ENCODE data around the gene APOL4. TPM values are rescaled to one million over a fixed set of nuclear protein-coding genes. Genes with fewer than 3 reads are reported as not detected.
"Not testable (repeated sequence)": the region's sequence is repeated elsewhere in the genome, so short reads cannot be mapped to it uniquely, and the experiment has no call there.

Gene APOL4
- total RNA-seq, 6 donors from 2014 or later = 5.4 to 24.7 (median 10.2) TPM

- TF ChIP-seq POLR2A (IDR thresholded peaks at IDR 0.05) = no peak
- TF ChIP-seq, protein P1, sequence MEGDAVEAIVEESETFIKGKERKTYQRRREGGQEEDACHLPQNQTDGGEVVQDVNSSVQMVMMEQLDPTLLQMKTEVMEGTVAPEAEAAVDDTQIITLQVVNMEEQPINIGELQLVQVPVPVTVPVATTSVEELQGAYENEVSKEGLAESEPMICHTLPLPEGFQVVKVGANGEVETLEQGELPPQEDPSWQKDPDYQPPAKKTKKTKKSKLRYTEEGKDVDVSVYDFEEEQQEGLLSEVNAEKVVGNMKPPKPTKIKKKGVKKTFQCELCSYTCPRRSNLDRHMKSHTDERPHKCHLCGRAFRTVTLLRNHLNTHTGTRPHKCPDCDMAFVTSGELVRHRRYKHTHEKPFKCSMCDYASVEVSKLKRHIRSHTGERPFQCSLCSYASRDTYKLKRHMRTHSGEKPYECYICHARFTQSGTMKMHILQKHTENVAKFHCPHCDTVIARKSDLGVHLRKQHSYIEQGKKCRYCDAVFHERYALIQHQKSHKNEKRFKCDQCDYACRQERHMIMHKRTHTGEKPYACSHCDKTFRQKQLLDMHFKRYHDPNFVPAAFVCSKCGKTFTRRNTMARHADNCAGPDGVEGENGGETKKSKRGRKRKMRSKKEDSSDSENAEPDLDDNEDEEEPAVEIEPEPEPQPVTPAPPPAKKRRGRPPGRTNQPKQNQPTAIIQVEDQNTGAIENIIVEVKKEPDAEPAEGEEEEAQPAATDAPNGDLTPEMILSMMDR (IDR thresholded peaks at IDR 0.05) = no peak
- DNase-seq = no peak
- no peaks in the 10 kb centered on the region for H3K36me3 ChIP-seq
- H3K27ac ChIP-seq = peak overlapping the region in 2 of 4 donors; percentile 11 to 74
- WGBS, 2 donors = 70 to 76% methylated on average over 8 of the region's 8 CpGs
- peak overlapping the region in 1 of 4 donors; percentile 8 for H3K4me3 ChIP-seq
- H3K27me3 ChIP-seq = no peaks in the 10 kb centered on the region
- no peaks in the 10 kb centered on the region for H3K9me3 ChIP-seq
- H3K4me1 ChIP-seq = peaks cover 10 to 24% (median 18%) of the 10 kb centered on the region in 4 donors
- ATAC-seq (ENCODE audit: low FRiP score in 2 of 2) = no peak
These were observed 2.5 kb upstream of the APOL4 start for GRCh38 chr22:36204001-36204631.

DNA sequence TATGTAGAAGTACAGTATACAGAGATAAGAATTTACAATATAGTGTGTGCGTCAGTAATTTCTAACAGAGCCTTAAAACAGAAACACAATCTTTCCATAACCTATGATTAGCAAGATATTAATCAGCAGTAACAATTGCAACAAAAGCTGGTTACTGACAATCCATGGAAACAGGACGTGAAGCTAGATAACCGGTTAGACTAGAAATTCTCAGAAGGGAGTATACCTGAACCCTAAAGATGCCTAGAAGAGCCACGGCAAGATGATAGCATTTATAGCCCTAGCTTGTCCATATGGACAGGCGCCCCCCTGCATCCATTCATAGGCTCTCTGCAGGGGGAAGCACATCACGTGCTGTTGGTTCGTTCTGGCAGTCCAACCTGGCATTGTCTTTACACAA, 1.8 kb upstream of the APOL4 start:
- Histone ChIP-seq H3K4me1 (peaks cover 10 to 29% (median 23%) of the 10 kb centered on the region in 4 donors), H3K4me3 (peak overlapping the region in 1 of 4 donors; percentile 10)
- not testable (repeated sequence) for H3K27me3 ChIP-seq; H3K27ac ChIP-seq; H3K9me3 ChIP-seq; ATAC-seq (ENCODE audit: low FRiP score in 2 of 2); DNase-seq; H3K36me3 ChIP-seq
- 60 to 69% methylated on average over 7 of the region's 7 CpGs for WGBS, 2 donors

GRCh38 chr22:36202906-36203305, 1.3 kb upstream of the APOL4 start:
- not testable (repeated sequence) for ATAC-seq (ENCODE audit: low FRiP score in 2 of 2); H3K9me3 ChIP-seq; H3K27me3 ChIP-seq; H3K36me3 ChIP-seq
- Histone ChIP-seq H3K27ac (peak overlapping the region in 1 of 4 donors; percentile 26), H3K4me1 (peaks cover 12 to 29% (median 25%) of the 10 kb centered on the region in 4 donors), H3K4me3 (peak overlapping the region in 1 of 4 donors; percentile 10)
- TF ChIP-seq, protein P1 (IDR thresholded peaks at IDR 0.05) = peak in 2 of 6 experiments; percentile 30 to 37
- peak in 1 of 2 donors; percentile 40 for DNase-seq
- 47 to 60% methylated on average over 8 of the region's 8 CpGs for WGBS, 2 donors

DNA sequence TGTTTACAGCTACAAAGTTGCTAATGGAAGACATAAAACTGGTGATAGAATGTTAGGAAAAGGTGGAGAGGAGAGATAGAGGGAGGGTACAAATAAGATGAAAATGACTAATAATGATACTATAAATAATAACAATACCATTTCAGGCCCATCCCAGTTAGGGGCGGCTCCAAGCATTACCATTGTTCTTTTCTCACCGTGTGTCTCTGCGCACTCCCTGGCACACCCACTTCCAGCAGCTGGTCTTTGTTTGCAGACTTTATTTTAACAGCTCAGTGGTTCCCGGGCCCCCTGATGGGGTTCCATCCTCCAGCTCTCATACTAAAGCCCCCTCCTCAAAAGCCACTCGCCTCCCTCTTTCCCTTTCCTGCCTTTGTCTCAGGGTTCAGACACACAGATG, 584 bp downstream of the APOL4 start:
- WGBS, 2 donors = no CpG with 5 or more reads among the region's 5 CpGs

GRCh38 chr22:36199001-36199551, 2.5 kb downstream of the APOL4 start:
- no peak for ATAC-seq (ENCODE audit: low FRiP score in 2 of 2)
- no peak for TF ChIP-seq EP300 (IDR thresholded peaks at IDR 0.05)
- no peak for TF ChIP-seq POLR2A (IDR thresholded peaks at IDR 0.05)
- no peak for TF ChIP-seq POLR2AphosphoS5 (IDR thresholded peaks at IDR 0.05)
- TF ChIP-seq, protein P1 (IDR thresholded peaks at IDR 0.05) = no peak
- no peaks in the 10 kb centered on the region for H3K36me3 ChIP-seq
- H3K27ac ChIP-seq = peak overlapping the region in 3 of 4 donors; percentile 10 to 49 (median 40)
- H3K4me1 ChIP-seq = peaks cover 32 to 47% (median 42%) of the 10 kb centered on the region in 4 donors
- no peaks in the 10 kb centered on the region for H3K27me3 ChIP-seq
- no peak for DNase-seq
- WGBS, 2 donors = 73 to 100% methylated on average over 1 to 5 of the region's 5 CpGs
- no peaks in the 10 kb centered on the region for H3K9me3 ChIP-seq
- no peak overlapping the region for H3K4me3 ChIP-seq

More for the DNA sequence above, 584 bp downstream of the APOL4 start:
- Histone ChIP-seq H3K4me1 (peaks cover 27 to 44% (median 39%) of the 10 kb centered on the region in 4 donors), H3K4me3 (peak overlapping the region in 2 of 4 donors; percentile 27 to 32), H3K27ac (peak overlapping the region in 2 of 4 donors; percentile 13 to 73)
- DNase-seq; H3K27me3 ChIP-seq; ATAC-seq (ENCODE audit: low FRiP score in 2 of 2); H3K9me3 ChIP-seq; H3K36me3 ChIP-seq: not testable (repeated sequence)

GRCh38 chr22:36198536-36198935, 3.1 kb downstream of the APOL4 start:
- DNase-seq = no peak
- 93 to 100% methylated on average over 3 of the region's 3 CpGs for WGBS, 2 donors
- H3K27ac ChIP-seq = peak overlapping the region in 3 of 4 donors; percentile 10 to 49 (median 40)

More at GRCh38 chr22:36198536-36198935, 3.1 kb downstream of the APOL4 start:
- Histone ChIP-seq H3K27me3 (no peaks in the 10 kb centered on the region), H3K4me3 (no peak overlapping the region), H3K4me1 (peaks cover 32 to 47% (median 41%) of the 10 kb centered on the region in 4 donors), H3K9me3 (no peaks in the 10 kb centered on the region), H3K36me3 (no peaks in the 10 kb centered on the region)
- no peak for ATAC-seq (ENCODE audit: low FRiP score in 2 of 2)
- TF ChIP-seq POLR2A (IDR thresholded peaks at IDR 0.05) = no peak
- TF ChIP-seq, protein P1 (IDR thresholded peaks at IDR 0.05) = no peak
